ENCODE data around the gene CRMP1. TPM values are rescaled to one million over a fixed set of nuclear protein-coding genes. Genes with fewer than 3 reads are reported as not detected.

The CRMP1 gene
- total RNA-seq, 1 experiment from 2014 or later, result 134 TPM

GRCh38 chr4:5827108-5828004 is 65.5 kb downstream of the CRMP1 start:
- POLR2A ChIA-PET, result no interaction called here
- DNase-seq (ENCODE audit: low spot score) (no peak), ATAC-seq (no peak)
- Mint-ChIP-seq H3K9me3 (no peaks in the 10 kb centered on the region), H3K4me3 (no peak overlapping the region), H3K36me3 (peaks cover 74% of the 10 kb centered on the region), H3K4me1 (no peaks in the 10 kb centered on the region; the same call in 1 of the 2 replicates), H3K27me3 (ENCODE audit: low read depth) (no peaks in the 10 kb centered on the region), H3K27ac (peak overlapping the region; percentile 46)
- TF ChIP-seq JUN (CRISPR knock-in tag; IDR thresholded peaks at IDR 0.05), result no peak
- TF ChIP-seq TCF7 (CRISPR knock-in tag; IDR thresholded peaks at IDR 0.05; ENCODE audit: low read depth), result no peak
- TF ChIP-seq FOXP1 (CRISPR knock-in tag; IDR thresholded peaks at IDR 0.05; ENCODE audit: borderline replicate concordance), result no peak
- TF ChIP-seq CDX4 (CRISPR knock-in tag; IDR thresholded peaks at IDR 0.05; ENCODE audit: borderline replicate concordance), result no peak
- TF ChIP-seq ZSCAN18 (CRISPR knock-in tag; IDR thresholded peaks at IDR 0.05), result no peak
- TF ChIP-seq RELA (CRISPR knock-in tag; IDR thresholded peaks at IDR 0.05; ENCODE audit: borderline replicate concordance), result no peak
- TF ChIP-seq CTCF (IDR thresholded peaks at IDR 0.05), result no peak
- TF ChIP-seq ESRRA (CRISPR knock-in tag; IDR thresholded peaks at IDR 0.05; ENCODE audit: borderline replicate concordance), result no peak
- TF ChIP-seq STAT6 (CRISPR knock-in tag; conservative IDR thresholded peaks at IDR 0.05; ENCODE audit: low read depth), result no peak
- no peak for TF ChIP-seq OVOL2 (CRISPR knock-in tag; IDR thresholded peaks at IDR 0.05; ENCODE audit: borderline replicate concordance)
- TF ChIP-seq ZNF121 (CRISPR knock-in tag; IDR thresholded peaks at IDR 0.05), result no peak
- TF ChIP-seq USF2 (CRISPR knock-in tag; IDR thresholded peaks at IDR 0.05), result no peak
- TF ChIP-seq MLX (CRISPR knock-in tag; IDR thresholded peaks at IDR 0.05), result no peak
- no peak for TF ChIP-seq MAX (CRISPR knock-in tag; IDR thresholded peaks at IDR 0.05)
- TF ChIP-seq NFE2L1 (CRISPR knock-in tag; IDR thresholded peaks at IDR 0.05), result no peak
- CTCF ChIA-PET, result no interaction called here

Data from WTC11 (cell line).